D721Med (cell line): ENCODE data around the gene ATP6V1E1.

ENCODE experiments used
- DNase-seq: peaks from one replicate; pipeline ENCODE4 v3.0.0; 2011; ENCODE audit warnings: low spot score; ENCODE audit not compliant: insufficient read length
- FAIRE-seq: peaks from 2 replicates; lab custom pipeline; 2011; peaks lifted over from hg19 to GRCh38; lab: Jason Lieb, UNC
- TF ChIP-seq, protein P1 (sequence below): IDR thresholded peaks from 2 replicates; pipeline ENCODE4 v1.5.1; 2012; ENCODE audit warnings: mild to moderate bottlenecking, control low read depth; ENCODE audit not compliant: insufficient read depth; ENCODE audit errors: missing control alignments

Gene ATP6V1E1

DNA sequence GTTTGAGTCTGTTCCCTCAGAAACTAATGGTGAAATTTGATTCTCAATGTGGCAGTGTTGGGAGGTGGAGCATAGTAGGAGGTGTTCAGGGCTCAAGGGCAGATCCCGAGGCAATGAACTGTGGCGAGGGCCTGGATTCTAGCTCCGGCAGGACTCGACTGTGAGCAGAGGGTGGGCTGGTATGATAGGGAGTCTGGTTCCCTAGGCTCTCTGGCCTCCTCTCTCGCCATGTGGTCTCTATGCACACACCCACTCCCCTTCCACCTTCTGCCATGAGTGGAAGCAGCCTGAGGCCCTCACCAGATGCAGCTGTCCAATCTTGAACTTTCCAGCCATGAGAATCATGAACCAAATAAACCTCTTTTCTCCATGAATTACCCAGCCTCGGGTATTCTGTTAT is 32.3 kb downstream of the ATP6V1E1 start:
- DNase-seq (no peak), FAIRE-seq (no peak)
- TF ChIP-seq, protein P1, sequence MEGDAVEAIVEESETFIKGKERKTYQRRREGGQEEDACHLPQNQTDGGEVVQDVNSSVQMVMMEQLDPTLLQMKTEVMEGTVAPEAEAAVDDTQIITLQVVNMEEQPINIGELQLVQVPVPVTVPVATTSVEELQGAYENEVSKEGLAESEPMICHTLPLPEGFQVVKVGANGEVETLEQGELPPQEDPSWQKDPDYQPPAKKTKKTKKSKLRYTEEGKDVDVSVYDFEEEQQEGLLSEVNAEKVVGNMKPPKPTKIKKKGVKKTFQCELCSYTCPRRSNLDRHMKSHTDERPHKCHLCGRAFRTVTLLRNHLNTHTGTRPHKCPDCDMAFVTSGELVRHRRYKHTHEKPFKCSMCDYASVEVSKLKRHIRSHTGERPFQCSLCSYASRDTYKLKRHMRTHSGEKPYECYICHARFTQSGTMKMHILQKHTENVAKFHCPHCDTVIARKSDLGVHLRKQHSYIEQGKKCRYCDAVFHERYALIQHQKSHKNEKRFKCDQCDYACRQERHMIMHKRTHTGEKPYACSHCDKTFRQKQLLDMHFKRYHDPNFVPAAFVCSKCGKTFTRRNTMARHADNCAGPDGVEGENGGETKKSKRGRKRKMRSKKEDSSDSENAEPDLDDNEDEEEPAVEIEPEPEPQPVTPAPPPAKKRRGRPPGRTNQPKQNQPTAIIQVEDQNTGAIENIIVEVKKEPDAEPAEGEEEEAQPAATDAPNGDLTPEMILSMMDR = no peak

DNA sequence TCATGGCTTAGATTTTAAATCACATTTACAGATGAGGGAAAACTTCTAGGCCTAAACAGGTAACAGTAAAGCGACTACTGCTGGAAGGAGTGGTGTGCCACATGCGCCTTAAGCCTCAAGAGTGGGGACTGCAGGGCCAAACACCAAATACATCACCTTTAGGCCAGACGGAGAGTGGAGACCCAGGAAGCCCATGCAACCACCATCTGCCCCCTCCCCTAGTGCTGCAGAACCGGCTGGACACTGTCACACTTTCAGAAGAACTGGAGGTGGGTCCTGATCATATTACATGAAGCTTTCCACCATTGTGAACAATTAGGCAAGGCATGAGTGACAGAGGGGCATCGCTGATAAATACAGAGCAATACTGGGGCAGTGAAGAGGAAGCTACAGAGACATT is 36.3 kb downstream of the ATP6V1E1 start:
- no peak for FAIRE-seq
- DNase-seq = no peak
- TF ChIP-seq, protein P1 = no peak

DNA sequence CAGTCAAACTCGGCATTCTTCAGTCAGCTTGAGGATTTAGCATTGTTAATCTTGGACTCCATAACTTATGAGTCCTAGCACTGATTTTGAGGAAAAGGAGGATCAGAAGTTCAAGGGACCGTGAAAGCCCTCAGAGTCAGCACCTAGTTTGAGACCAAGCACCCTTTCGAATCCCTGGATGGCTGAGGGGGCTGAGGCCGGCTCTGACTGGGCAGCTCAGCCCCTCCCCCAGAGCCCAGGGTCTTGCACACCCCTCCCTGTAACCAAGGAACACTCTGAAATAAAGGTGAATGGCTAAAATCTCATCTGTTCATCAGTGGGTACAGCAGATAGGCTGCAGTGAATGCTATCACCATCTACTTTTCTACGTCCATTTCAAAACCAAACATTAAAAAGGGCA is 38.0 kb downstream of the ATP6V1E1 start:
- DNase-seq (no peak), FAIRE-seq (no peak)
- TF ChIP-seq, protein P1 = no peak

DNA sequence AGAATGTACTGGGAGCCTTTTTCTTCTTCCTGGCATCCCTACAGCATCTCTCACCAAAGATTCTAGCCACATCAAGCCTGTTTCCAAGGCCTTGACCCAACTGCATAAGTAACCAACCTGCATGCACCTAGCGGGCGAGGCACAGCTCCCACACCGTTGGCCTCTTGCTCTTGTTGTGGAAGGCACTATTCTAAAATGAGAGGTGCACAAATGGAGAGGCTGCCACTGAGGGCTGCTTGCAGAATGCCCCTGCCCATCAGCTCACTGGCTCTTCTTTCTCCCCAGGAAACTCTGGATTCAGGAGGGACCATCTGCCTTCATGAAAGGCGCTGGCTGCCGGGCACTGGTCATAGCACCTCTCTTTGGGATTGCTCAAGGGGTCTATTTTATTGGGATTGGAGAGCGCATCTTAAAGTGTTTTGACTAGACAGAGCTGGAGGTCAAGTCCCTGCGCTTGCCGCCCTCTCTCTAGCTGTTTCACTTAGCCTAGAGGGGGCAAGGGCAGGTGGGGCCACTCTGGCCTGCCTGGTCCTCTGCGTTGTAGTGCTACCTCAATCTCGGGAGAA is 38.7 kb downstream of the ATP6V1E1 start:
- TF ChIP-seq, protein P1 = no peak
- FAIRE-seq = no peak
- DNase-seq = no peak

DNA sequence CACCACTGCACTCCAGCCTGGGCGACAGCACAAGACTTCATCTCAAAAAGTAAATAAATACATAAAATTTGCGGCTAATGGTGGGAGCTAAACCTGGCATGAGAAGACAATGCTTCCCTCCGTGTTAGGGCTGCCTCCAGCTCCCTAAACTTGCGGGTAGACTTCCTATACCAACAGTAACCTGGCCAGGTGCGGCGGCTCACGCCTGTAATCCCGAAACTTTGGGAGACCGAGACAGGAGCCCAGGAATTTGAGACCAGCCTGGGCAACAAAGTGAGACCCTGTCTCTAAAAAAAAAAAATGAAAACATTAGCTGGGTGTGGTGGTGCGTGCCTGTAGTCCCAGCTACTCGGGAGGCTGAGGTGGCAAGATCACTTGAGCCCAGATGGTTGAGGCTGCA is 39.9 kb downstream of the ATP6V1E1 start:
- no peak for FAIRE-seq
- DNase-seq = no peak

DNA sequence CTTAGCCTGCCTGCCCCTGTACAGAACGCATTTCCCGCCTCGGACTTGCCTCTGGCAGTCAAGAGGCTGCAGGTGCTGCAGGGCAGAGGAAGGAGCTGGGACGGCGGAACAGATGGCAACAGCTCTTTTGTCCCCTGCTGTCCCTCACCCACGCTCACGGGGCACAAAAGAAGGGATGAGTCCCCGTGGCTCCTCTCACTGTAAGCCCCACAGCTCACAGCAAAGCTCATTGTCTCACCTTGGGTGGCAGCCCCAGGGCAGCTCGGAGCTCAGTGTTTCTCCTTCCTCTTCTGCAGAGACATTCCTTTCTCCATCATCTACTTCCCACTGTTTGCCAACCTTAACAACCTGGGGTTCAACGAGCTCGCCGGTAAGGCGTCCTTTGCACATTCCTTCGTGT is 40.9 kb downstream of the ATP6V1E1 start:
- TF ChIP-seq, protein P1 = no peak
- no peak for FAIRE-seq
- no peak for DNase-seq

More for the DNA sequence above, 39.9 kb downstream of the ATP6V1E1 start:
- TF ChIP-seq, protein P1 = no peak

DNA sequence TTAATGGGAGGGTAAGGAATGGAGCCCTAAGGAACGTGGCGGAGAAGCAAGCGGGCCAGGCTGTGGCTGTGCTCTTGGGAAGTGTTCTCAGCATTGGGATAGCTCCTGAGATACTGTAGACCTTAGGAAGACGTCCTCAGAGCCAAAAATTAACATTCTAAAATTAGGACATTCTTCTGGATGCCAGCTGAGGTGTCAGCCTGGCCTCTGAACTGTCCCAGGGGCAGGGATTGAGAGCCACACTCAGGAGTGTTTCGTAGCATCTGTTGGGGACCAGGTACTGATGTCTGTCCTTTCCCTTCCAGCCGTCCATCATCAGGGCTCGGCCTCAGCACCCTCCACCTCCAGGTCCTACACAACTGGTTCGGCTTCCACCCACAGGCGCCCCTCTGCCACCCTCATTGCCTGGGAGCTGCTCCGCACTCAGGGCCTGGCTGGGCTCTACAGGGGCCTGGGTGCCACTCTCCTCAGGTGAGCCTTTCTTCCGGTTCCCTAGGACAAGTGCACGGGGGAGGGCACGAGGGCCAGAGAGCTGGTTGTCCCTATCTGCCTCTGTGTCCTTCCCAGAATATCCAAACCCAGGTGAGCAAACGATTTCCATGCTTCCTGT is 41.6 kb downstream of the ATP6V1E1 start:
- FAIRE-seq (no peak), DNase-seq (no peak)
- TF ChIP-seq, protein P1 = no peak
